Kidney glomerular epithelial cell (primary cell): ENCODE measurements around the gene B3GALT4.
"Not testable (repeated sequence)": the region's sequence is repeated elsewhere in the genome, so short reads cannot be mapped to it uniquely, and the experiment has no call there.

Source experiments
- DNase-seq: peaks from one replicate; lab custom pipeline; 2025; lab: John Stamatoyannopoulos, UW

Gene B3GALT4

DNA sequence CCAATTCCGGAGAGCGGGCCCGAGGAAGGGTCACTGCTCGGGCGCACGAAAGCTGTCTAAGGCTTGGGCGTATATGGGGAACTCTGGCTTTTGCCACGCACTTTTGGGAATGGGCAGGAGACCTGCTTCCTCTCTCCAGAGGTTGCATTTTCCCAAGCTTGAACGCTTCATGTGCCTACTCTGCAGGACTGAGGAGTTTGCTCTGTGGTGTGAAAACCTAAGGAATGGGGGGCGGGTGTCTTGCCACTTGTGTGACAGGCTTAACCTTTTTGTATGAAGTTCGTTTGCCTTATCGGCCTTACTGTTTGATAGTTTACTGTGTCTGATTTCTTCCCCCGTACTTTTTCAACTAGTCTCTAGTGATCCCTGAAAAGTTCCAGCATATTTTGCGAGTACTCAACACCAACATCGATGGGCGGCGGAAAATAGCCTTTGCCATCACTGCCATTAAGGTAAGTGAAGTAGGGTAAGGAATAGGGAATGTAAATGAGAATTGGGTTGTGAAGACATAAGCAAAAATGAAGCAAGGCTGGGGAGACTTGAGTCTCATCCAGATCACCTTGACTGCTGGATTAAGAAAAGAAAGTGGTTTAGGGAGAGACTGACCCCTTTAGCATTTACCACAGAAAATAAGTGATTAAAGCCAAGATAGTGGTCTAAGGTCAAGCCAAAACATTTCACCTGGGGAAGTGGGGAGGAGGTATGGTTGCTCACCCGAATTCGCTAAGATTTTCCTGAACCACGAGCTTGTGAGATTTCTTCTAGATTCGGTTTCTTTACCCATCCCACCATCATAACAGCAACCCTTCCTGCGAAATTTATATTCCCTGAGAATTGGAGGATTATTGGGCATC lies 4.4 kb upstream of the B3GALT4 start:
- no peak for DNase-seq

DNA sequence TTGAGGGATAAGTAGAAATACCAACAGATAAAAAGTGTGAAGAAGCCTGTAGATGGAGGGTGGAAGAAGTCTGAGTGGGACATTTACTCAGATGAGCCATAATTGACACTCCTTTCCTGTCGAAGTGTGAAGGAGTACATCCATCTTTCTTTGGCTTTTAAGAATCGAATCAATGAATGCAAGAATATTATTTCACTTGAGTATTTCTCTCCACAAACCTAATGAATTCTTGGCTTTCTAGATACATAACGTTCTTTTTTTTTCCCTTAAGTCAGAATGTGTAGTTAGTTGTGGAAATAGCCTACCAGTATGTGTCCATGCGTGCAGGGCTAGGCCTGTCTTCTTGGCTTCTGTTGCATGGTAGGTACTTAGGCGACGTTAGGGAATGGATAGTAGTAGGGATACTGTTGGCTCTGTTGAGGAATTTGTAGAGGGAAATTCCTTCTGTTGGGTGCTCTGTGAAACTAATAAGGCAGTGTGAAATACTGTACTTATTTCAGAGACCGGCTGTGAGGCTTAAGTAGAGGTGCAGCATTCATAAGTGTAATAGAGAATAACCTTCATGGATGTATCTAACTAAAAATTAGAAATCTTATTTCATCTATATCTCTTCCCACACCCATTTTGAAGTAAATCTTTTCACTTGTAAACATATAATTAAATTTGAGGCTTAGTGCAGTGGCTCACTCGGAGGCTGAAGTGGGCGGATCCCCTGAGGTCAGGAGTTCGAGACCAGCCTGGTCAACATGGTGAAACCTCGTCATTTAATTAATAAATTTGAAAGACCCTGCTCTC lies 3.6 kb upstream of the B3GALT4 start:
- DNase-seq, result no peak

DNA sequence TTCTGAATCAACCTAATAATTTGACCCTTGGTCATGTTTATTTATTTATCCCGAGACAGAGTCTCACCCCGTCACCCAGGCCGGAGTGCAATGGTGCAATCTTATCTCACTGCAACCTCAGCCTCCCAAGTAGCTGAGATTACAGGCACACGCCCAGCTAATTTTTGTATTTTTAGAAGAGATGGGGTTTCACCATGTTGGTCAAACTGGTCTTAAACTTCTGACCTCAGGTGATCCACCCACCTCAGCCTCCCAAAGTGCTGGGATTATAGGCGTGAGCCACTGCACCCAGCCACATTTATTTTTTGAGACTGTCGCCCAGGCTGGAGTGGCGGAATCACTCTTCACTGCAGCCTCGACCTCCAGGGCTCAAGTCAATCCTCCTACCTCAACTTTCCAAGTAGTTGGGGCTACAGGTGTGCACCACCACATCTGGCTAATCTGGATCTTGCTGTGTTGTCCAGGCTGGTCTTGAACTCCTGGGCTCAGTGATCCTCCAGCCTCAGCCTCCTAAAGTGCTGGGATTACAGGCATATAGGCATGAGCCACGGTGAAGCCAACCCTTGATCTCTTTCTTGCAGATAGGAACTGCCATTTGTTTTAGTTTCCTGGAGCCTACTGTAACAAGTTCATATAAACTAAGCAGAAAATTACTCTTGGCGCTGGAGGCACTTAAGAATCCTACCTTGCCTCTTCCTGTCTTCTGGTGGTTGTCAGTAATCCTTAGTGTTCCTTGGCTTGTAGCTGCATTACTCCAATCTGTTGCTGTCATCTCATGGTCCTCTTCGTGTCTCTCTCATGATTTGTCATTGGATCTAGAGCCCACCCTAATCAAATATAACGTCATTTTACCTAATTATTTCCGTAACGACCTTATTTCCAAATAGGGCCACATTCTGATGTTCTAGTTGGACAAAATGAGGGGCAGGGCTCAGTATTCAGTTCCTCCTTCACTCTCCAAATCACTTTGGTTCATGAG lies 2.7 kb upstream of the B3GALT4 start:
- no peak for DNase-seq

DNA sequence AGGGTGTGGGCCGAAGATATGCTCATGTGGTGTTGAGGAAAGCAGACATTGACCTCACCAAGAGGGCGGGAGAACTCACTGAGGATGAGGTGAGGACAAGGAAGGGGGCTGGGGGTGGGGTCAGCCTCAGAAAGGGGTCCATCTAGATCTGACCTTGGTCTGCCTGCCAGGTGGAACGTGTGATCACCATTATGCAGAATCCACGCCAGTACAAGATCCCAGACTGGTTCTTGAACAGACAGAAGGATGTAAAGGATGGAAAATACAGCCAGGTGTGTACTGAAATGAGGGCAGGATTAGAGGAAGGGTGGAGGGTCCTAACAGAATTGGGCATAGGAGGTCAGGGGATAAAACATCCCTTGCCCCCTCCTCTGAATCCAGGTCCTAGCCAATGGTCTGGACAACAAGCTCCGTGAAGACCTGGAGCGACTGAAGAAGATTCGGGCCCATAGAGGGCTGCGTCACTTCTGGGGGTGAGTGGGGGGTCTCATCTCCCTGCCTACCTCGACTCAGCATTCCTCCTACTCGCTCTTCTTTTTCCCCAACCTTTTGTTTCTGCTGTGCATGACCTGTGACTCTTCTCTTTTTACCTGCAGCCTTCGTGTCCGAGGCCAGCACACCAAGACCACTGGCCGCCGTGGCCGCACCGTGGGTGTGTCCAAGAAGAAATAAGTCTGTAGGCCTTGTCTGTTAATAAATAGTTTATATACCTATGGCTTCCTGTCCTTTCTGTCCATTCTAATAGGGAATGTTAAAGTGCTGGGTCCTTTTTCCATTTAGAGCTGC lies 935 bp upstream of the B3GALT4 start:
- DNase-seq, result not testable (repeated sequence)

DNA sequence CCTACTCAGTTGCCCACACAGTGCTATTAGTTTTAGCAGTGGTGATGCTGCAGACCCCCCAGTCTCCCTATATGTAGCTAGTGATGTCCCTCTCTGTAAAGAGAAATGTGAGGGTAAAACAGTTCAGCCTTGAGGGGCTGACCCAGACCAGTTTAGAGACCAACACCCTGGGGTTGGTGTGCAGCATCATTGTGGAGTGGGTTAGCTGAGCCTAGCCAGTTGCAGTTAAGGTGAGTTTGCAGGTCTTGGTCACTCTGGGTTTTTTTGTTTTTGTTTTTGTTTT lies 401 bp upstream of the B3GALT4 start:
- DNase-seq, result no peak

DNA sequence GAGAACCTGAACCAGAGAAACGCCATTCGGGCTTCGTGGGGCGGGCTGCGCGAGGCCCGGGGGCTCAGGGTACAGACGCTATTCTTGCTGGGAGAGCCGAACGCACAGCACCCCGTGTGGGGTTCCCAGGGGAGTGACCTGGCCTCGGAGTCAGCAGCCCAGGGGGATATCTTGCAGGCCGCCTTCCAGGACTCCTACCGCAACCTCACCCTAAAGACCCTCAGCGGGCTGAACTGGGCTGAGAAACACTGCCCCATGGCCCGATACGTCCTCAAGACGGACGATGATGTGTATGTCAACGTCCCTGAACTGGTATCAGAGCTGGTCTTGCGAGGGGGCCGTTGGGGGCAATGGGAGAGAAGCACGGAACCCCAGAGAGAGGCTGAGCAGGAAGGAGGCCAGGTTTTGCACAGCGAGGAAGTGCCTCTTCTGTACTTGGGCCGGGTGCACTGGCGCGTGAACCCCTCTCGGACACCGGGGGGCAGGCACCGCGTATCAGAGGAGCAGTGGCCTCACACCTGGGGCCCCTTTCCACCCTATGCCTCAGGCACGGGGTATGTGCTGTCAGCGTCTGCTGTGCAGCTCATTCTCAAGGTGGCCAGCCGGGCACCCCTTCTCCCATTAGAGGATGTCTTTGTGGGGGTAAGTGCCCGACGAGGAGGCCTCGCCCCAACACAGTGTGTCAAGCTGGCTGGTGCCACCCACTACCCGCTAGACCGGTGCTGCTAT lies 904 bp downstream of the B3GALT4 start:
- DNase-seq, result no peak

DNA sequence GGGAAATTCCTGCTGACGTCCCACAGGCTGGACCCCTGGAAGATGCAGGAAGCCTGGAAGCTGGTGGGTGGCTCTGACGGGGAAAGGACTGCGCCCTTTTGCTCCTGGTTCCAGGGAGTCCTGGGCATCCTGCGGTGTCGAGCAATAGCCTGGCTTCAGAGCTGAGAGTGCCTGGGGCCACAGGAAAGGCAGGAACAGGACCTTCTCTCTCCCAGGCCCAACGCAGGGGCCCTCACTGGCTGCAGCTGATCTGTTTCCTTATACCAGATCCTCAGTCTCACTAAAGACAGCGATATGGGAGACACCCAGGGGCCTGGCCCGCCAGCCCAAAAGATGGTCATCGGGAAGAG lies 1.4 kb downstream of the B3GALT4 start:
- no peak for DNase-seq

DNA sequence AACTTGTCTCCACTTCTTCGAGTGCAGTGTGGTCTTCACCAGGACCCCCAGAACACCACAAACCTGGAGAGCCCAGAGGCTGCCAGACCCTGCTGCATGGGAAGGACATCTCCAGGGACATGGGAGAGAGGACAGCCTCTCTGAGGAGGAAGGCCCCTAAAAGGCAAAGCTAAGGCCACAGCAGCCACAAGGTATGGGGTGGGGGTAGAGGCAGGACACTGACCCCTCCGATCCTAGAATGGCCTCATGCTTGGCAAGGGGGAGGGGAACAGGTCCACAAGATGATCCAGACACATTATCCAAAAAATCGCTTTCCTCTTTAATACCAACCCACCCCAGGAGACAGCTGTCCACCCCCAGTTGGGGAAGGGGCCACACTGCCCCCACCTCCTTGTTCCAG lies 1.9 kb downstream of the B3GALT4 start:
- no peak for DNase-seq

DNA sequence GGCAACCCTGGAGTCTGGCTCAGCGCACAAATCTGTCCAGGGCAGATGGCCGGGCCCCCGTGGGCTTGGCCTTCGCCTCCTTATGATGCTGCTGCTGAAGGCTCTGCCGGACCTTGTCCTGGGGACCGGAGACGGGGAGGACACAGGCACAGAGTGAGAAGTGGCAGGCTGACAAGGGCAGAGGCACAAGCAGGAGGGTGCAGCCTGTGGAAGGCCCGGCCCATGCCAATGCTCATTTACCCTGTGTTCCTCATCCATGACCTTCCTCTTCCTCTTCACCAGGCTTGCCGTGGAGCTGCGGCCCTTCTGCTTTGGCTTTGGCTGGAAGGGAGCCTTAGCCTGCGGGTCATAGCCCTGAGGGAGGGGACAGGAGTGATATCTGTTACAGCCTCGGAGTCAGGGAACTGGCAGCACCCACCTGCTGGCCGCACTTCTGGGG lies 2.4 kb downstream of the B3GALT4 start:
- DNase-seq, result no peak

DNA sequence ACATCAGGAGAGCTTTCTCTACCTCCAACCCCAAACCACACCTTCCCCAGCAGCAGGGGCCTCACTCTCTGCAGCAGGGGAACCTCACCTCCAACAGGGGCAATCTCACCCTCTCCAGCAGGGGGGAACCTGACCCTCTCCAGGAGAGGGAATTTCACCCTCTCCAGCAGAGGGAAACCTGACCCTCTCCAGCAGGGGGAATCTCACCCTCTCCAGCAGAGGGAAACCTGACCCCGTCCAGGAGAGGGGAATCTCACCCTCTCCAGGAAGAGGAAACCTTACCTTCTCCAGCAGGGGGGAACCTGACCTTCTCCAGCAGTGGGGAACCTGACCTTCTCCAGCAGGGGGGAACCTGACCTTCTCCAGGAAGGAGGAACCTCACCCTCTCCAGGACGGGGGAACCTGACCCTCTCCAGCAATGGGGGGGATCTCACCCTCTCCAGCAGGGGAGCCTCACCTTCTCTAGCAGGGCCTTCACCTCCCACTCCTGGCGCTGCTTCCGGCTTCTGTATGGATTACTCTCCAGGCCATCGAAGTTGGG lies 3.1 kb downstream of the B3GALT4 start:
- peak; percentile 34 for DNase-seq

DNA sequence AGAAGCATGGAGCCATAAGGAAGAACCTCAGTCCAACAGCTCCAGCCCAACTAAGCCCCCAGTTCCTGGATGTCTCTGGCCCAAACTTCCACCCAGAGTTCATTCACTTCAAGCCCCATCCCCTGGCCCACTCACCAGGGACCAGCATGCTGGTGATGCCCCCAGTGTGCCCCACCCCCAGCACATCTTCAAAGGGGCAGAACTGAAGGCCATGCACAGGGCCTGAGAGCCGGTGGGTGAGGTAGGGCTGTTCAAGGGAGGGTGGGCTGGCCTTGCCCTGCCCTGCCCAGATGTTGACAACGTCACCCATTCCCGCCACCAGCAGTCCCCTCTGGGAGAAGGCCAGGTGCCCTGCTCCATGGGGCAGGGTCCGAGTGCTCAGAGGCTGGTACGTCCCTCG lies 3.6 kb downstream of the B3GALT4 start:
- no peak for DNase-seq

DNA sequence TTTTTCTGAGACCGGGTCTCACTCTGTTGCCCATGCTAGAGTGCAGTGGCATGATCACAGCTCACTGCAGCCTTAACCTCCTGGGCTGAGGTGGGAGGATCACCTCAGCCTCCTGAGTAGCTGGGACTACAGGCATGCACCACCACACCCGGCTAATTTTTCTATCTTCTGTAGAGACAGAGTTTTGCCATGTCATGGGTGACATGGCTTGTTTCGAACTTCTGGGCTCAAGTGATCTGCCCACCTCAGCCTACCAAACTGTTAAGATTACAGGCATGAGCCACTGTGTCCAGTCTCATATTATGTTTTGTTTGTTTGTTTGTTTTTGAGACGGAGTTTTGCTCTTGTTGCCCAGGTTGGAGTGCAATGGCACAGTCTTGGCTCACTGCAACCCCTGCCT lies 8.3 kb downstream of the B3GALT4 start:
- DNase-seq, result not testable (repeated sequence)

DNA sequence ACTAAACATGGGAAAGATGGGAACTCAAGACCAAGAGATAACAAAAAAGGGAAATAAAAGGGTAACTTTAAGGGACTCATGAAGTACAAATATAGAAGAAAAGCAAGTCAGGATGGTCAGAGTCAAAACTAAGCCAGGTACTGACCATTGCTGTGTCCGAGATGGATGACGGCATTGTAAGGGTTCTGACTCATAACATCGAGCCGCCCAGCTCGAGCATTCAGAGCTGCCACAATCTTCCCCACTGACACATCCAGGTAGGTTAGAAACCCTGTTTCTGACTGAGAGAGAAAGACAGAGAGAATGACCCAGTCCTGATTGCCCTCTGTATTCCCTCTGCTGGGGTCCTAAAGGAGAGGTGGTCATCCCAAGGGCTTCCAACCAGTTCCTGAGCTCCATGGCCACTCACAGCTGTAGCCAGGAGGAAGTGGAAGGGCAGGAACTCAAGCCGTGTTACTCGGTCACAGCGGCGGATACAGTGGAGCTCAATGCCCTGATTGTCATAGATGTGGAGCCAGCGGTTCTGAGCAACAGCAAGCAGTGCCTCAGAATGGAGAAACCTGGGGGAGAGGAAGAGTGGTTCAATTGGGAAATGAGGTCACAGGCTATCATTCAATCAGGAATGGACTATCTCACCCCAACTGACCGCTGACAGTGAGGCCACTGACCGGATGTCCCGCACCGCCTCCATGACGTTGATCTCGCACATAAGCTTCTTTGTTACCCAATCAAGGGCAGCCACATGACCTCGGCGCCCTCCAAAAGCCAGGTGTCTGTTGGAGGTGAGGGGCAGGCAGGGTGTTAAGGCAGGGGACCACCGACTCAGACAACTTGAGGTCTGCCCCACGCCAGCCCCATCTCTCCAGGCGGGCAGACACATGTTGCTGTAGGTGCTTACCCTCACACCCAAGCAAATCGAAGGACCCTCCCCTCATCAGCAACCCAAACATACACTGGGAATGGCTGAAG lies 10.3 kb downstream of the B3GALT4 start:
- DNase-seq, result no peak

DNA sequence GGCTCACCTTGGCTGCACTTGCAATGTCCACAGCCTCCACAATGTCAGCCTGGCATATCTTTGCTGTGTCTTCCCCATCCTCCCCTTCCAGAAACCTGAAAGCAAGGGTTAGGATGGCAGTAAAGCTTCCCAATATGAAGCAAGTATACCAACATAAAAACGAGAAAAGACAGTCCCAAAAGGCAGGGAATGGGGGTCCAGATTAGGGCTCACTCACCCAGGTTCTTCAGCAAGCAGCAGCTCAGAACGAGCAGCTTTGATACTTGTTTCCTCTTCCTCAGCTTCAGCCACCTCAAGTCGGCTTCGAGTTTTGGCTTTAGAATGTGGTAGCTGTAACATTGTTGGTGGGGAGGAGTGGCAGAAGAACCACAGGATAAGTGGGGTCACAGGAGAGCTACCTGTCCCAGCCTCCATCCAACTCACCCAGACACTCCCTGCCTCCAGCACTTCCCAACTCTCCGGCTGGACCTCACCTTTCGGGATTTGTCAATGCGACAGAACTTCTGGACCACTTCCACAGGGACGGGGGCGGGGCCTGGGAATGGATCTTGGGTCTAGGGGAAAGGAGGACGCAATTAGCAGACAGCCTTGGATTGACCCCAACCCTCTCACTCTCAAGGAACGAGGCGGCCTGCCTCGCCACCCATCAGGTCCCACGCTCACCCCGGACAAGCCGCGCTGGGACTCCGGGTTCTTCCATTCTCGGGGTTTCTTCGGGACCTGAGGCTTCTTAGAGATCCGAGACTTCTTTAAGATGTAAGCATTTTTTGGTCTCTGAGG lies 11.4 kb downstream of the B3GALT4 start:
- DNase-seq, result no peak

DNA sequence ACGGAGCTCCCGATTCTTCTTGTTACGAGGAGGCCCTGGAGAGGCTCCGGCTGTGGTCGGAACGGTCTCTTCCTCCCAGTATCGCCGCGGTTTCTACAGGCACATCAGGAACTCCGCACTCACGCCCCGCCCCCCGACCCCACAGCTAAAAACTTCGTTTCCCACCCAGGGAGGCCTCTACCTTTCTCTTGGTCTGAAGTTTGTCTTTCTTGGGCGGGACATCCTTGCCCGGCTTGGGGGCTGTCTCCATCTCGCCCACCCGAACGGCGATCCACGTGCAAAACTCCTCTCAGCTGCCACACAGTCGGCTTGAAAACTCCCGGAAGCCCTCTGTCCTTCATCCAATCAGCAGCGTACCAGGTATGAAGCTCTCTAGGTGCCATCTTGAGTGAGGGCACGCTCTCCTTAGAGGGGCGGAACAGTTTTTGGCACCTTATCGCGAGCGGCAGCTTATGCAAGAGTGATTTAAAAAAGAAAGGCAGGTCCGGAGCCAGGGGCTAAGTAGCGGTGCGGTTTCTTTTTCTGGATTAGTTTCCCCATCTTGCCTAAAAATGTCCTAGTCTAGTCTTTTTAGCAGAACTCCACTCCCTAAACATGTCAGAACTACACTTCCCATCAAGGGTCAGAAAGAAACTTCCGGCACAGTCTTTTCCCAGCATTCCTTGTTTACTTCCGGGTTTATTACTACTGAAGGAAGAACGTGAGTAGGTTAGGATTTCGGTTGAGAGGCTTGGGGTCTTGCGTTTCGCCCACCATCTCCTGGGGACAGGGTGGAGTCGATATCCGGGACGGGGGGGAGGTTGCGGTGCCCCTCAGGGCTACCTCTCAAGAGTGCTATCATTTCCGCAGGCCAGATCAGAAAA lies 12.2 kb downstream of the B3GALT4 start, which contains the start of the genes PFDN6 and WDR46:
Gene PFDN6 (plus strand): TSS at position 681 of the 863 bp plus-strand sequence. CDS start 256 bp downstream, outside the sequence.
Gene WDR46 (minus strand): TSS at position 319 of the 863 bp plus-strand sequence. CDS start 69 bp downstream, at position 250.
- peak; percentile 98 for DNase-seq

DNA sequence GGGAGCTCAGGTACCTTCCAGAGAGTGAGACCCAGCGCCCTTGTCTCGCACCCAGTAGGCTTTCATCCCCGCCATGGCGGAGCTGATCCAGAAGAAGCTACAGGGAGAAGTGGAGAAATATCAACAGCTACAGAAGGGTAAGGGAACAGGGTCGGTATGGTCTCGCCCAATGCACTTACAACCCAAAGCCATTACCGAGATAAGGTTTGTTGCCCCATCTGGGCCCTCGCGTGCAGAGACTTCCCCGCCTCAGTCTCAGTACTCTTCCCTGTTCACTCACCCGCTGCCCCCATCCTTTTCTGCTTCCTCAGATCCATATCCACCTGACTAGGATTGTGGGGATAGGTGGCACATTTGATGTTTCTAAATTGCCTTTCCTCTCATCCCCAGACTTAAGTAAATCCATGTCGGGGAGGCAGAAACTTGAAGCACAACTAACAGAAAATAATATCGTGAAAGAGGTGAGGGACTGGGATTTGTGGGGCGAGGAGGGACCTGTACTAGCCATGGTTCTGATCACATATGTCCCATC lies 12.9 kb downstream of the B3GALT4 start:
- no peak for DNase-seq

DNA sequence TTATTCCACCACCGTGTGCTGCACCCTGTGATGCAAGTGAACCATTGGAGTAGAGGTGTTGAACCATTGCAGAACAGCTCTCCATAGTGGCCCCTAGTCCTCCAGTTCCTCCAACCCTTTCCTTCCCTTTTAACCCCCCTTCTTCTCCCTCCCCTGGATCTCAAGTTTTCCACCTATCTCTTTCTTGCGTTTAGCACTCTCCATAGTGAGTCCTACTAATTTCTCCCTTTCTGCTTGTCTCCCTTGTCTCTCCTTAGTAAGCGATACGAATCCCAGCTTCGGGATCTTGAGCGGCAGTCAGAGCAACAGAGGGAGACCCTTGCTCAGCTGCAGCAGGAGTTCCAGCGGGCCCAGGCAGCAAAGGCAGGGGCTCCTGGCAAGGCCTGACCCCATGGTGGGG lies 13.5 kb downstream of the B3GALT4 start:
- DNase-seq, result no peak
